Erythroblast (primary cell): ENCODE data around the gene SLC6A1.

ENCODE experiments used
- GATA1 ChIP-seq: IDR thresholded peaks from 2 replicates; pipeline ENCODE4 v1.6.1; 2011; ENCODE audit warnings: low read depth, mild to moderate bottlenecking, control low read depth, low read length, moderate library complexity
- POLR2A ChIP-seq: IDR thresholded peaks from 2 replicates; pipeline ENCODE4 v1.6.1; 2011; ENCODE audit warnings: mild to moderate bottlenecking, low read length

DNA sequence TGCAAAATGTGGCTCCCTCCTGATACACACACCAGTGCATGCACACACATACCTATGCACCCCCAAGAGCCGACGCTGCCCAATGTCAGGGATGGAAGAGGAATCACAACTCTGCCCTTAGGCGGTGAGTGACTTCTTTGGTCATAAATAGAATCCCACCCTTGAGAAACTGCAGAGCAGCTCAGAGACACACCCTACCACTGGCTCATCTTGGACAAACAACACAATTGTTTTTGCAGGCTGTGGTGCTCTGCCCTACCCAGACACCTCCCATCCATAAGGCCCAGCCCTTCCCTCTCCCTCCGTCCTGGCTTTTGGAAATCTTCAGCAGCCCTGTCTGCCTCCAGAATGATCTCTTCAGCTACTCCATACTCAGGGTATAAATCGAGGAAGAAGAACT, 87.9 kb downstream of the SLC6A1 start:
- TF ChIP-seq POLR2A: no peak
- TF ChIP-seq GATA1: no peak
